OCI-LY1 (cell line): ENCODE data around the gene ABCC6.

ENCODE experiments used
- H2AFZ ChIP-seq: fragments of 200-600 bp; sonication (generic), shearing (Covaris generic); 2 replicates; pipeline ENCODE4 v1.6.0; 2014; ENCODE audit warnings: antibody characterized with exemption, mild to moderate bottlenecking, low read length
- H3F3A ChIP-seq: fragments of 200-600 bp; sonication (generic), shearing (Covaris generic); 2 replicates; pipeline ENCODE4 v1.6.0; 2014; ENCODE audit warnings: mild to moderate bottlenecking, antibody characterized with exemption, low read length, moderate library complexity; ENCODE audit not compliant: insufficient read depth
- H3K27ac ChIP-seq: fragments of 200-600 bp; sonication (generic); 2 replicates; pipeline ENCODE4 v1.5.1; 2014; ENCODE audit warnings: low read length, mixed run types, mild to moderate bottlenecking, low read depth; ENCODE audit not compliant: poor library complexity, severe bottlenecking
- H3K27me3 ChIP-seq: fragments of 200-600 bp; sonication (generic); 2 replicates; pipeline ENCODE4 v1.6.0; 2014; ENCODE audit warnings: antibody characterized with exemption, mild to moderate bottlenecking, low read length, moderate library complexity; ENCODE audit not compliant: insufficient read depth
- H3K36me3 ChIP-seq: fragments of 200-600 bp; sonication (generic); 2 replicates; pipeline ENCODE4 v1.6.1; 2014; ENCODE audit warnings: mild to moderate bottlenecking, antibody characterized with exemption, low read length, moderate library complexity, mixed read lengths; ENCODE audit not compliant: insufficient read depth
- H3K4me1 ChIP-seq: fragments of 200-600 bp; sonication (generic); 2 replicates; pipeline ENCODE4 v1.5.1; 2014; ENCODE audit warnings: mild to moderate bottlenecking, low read length, moderate library complexity; ENCODE audit not compliant: insufficient read depth, severe bottlenecking
- H3K4me2 ChIP-seq: fragments of 200-600 bp; sonication (generic), shearing (Covaris generic); 2 replicates; pipeline ENCODE4 v1.6.1; 2014; ENCODE audit warnings: low read length
- H3K4me3 ChIP-seq: fragments of 200-600 bp; sonication (generic); 2 replicates; pipeline ENCODE4 v1.5.1; 2014; ENCODE audit warnings: low read length, low read depth, mild to moderate bottlenecking, mixed read lengths; ENCODE audit not compliant: poor library complexity, severe bottlenecking
- H3K79me2 ChIP-seq: fragments of 200-600 bp; shearing (Covaris generic); 2 replicates; pipeline ENCODE4 v1.6.1; 2016; ENCODE audit warnings: mixed run types, low read length, mixed read lengths; ENCODE audit not compliant: insufficient read depth
- H3K9ac ChIP-seq: fragments of 200-600 bp; sonication (generic), shearing (Covaris generic); 2 replicates; pipeline ENCODE4 v1.6.1; 2014; ENCODE audit warnings: mild to moderate bottlenecking, low read length, mixed read lengths
- H3K9me2 ChIP-seq: fragments of 200-600 bp; sonication (generic), shearing (Covaris generic); 2 replicates; pipeline ENCODE4 v1.6.1; 2014; ENCODE audit warnings: low read depth, mild to moderate bottlenecking, low read length, mixed read lengths
- H3K9me3 ChIP-seq: fragments of 200-600 bp; shearing (Covaris generic); 2 replicates; pipeline ENCODE4 v1.6.1; 2014; ENCODE audit warnings: low read length, mixed read lengths
- H4K20me1 ChIP-seq: fragments of 200-600 bp; sonication (generic), shearing (Covaris generic); 2 replicates; pipeline ENCODE4 v1.6.0; 2016; ENCODE audit warnings: mild to moderate bottlenecking, low read length; ENCODE audit not compliant: insufficient read depth
- CTCF ChIP-seq: fragments of 200-600 bp; sonication (generic), shearing (Covaris generic); IDR thresholded peaks from 2 replicates; pipeline ENCODE4 v1.5.1; 2017; ENCODE audit warnings: mild to moderate bottlenecking, antibody characterized with exemption, low read length, moderate library complexity, mixed read lengths
- EZH2 ChIP-seq: fragments of 200-600 bp; sonication (generic), shearing (Covaris generic); IDR thresholded peaks from 2 replicates; pipeline ENCODE4 v1.8.0; 2017; ENCODE audit warnings: borderline replicate concordance, mixed run types, mild to moderate bottlenecking, antibody characterized with exemption, low read length, moderate library complexity, mixed read lengths

ABCC6 gene

GRCh38 chr16:16136588-16136987, 86.7 kb downstream of the ABCC6 start:
- no peak overlapping the region for H3K9ac ChIP-seq
- H3F3A ChIP-seq: no peaks in the 10 kb centered on the region
- no peak overlapping the region for H3K4me3 ChIP-seq
- no peaks in the 10 kb centered on the region for H3K9me3 ChIP-seq
- no peak overlapping the region for H3K4me2 ChIP-seq
- no peaks in the 10 kb centered on the region for H3K9me2 ChIP-seq
- H3K79me2 ChIP-seq: no peaks in the 10 kb centered on the region
- no peak overlapping the region for H2AFZ ChIP-seq
- H4K20me1 ChIP-seq: no peaks in the 10 kb centered on the region
- TF ChIP-seq CTCF (no peak), EZH2 (no peak)
- no peaks in the 10 kb centered on the region for H3K4me1 ChIP-seq
- H3K27me3 ChIP-seq: no peaks in the 10 kb centered on the region
- peaks cover 91% of the 10 kb centered on the region for H3K36me3 ChIP-seq
- no peak overlapping the region for H3K27ac ChIP-seq

- Histone ChIP-seq H3K9ac (no peak overlapping the region), H3K4me3 (no peak overlapping the region), H4K20me1 (no peaks in the 10 kb centered on the region), H3K27ac (no peak overlapping the region), H3K36me3 (peaks cover 83% of the 10 kb centered on the region), H3K27me3 (no peaks in the 10 kb centered on the region), H3K79me2 (no peaks in the 10 kb centered on the region), H3K4me2 (no peak overlapping the region), H3F3A (no peaks in the 10 kb centered on the region), H3K9me2 (no peaks in the 10 kb centered on the region), H2AFZ (no peak overlapping the region), H3K9me3 (no peaks in the 10 kb centered on the region), H3K4me1 (no peaks in the 10 kb centered on the region)
- TF ChIP-seq EZH2 (no peak), CTCF (no peak)
Observed at GRCh38 chr16:16133943-16134604, 89.2 kb downstream of the ABCC6 start.

GRCh38 chr16:16131659-16132058, 91.6 kb downstream of the ABCC6 start:
- H3K79me2 ChIP-seq: no peaks in the 10 kb centered on the region
- no peak overlapping the region for H3K4me2 ChIP-seq
- peaks cover 82% of the 10 kb centered on the region for H3K36me3 ChIP-seq
- no peak overlapping the region for H3K27ac ChIP-seq
- no peaks in the 10 kb centered on the region for H4K20me1 ChIP-seq
- TF ChIP-seq EZH2: no peak
- TF ChIP-seq CTCF: no peak
- no peaks in the 10 kb centered on the region for H3K9me2 ChIP-seq
- H3F3A ChIP-seq: no peaks in the 10 kb centered on the region
- no peak overlapping the region for H3K9ac ChIP-seq
- no peak overlapping the region for H3K4me3 ChIP-seq
- H3K4me1 ChIP-seq: no peaks in the 10 kb centered on the region
- no peaks in the 10 kb centered on the region for H3K9me3 ChIP-seq
- H2AFZ ChIP-seq: no peak overlapping the region
- H3K27me3 ChIP-seq: no peaks in the 10 kb centered on the region
